ENCODE measurements around the gene PNPLA4. TPM values are rescaled to one million over a fixed set of nuclear protein-coding genes. Genes with fewer than 3 reads are reported as not detected.

Gene PNPLA4
- total and polyA plus RNA-seq, 2 donors (not counting 3 experiments of a cell fraction or from before 2014, with no cell fraction given): 8.8 to 13.1 TPM

DNA sequence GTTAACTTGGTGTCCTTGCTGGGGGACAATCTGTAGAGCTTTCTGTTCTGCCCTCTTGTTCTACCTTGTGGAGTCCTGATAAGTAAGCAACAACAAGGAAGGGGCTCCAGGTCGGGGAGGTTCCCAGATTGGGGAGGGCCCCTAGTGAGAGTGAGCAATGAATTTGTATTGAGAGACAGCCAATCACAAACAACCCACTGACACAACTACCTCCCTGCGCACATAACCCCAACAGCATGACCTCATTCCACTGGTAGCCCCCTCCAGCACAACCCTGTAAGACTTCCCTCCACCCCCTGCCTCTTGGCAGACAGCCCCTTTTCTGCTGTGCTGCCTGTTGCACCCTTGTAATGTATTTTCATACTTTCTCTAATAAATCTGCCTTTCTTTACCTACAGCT, 19.7 kb upstream of the PNPLA4 start:
- no peak overlapping the region for H3K27ac ChIP-seq (ENCODE audit: insufficient read depth, low read depth, low read length)
- intact Hi-C loops (cut with micrococcal nuclease) (no loop called here), dilution Hi-C loops (cut with MboI; ENCODE audit: extremely low pct_ligation_motif_present, low sequenced_read_pairs) (no loop called here)
- CTCF ChIA-PET: no interaction called here
- H3K27me3 ChIP-seq (ENCODE audit: control insufficient read depth in 2 of 2, insufficient read depth in 2 of 2, low read length in 2 of 2): no peaks in the 10 kb centered on the region
- no peaks in the 10 kb centered on the region for H4K20me1 ChIP-seq (replicated peaks; ENCODE audit: control insufficient read depth, extremely low read depth, insufficient read depth, low read length)
- no peaks in the 10 kb centered on the region for H3K36me3 ChIP-seq (ENCODE audit: control insufficient read depth in 2 of 2, extremely low read depth in 1 of 2, insufficient read depth in 2 of 2, low read length in 2 of 2)
- H3K9ac ChIP-seq (replicated peaks; ENCODE audit: extremely low read depth, insufficient read depth, low read length): no peak overlapping the region
- no peaks in the 10 kb centered on the region for H3K79me2 ChIP-seq (ENCODE audit: control insufficient read depth, insufficient read depth, low read length)
- BruUV-seq (replicated peaks): no TSS peak
- FAIRE-seq: no peak
- no peaks in the 10 kb centered on the region for H3K4me1 ChIP-seq (ENCODE audit: control insufficient read depth, extremely low read depth, insufficient read depth, low read length)
- POLR2A ChIA-PET: no interaction called here
- H2AFZ ChIP-seq (ENCODE audit: low read depth, low read length): no peak overlapping the region
- no peaks in the 10 kb centered on the region for H3K9me1 ChIP-seq (replicated peaks; ENCODE audit: control insufficient read depth, extremely low read depth, insufficient read depth, low read length)
- no peak for DNase-seq (ENCODE audit: low read depth, low spot score)
- no peaks in the 10 kb centered on the region for H3K9me3 ChIP-seq (replicated peaks; ENCODE audit: control insufficient read depth, insufficient read depth, low read length)
- TF ChIP-seq POLR2AphosphoS5 (IDR thresholded peaks at IDR 0.05; ENCODE audit: insufficient read depth, low read depth, low read length) (no peak), FOS (IDR thresholded peaks at IDR 0.05; ENCODE audit: borderline replicate concordance, insufficient read depth, low read length) (no peak), EZH2 (IDR thresholded peaks at IDR 0.05; ENCODE audit: borderline replicate concordance, low read depth, low read length, severe bottlenecking) (no peak), GATA2 (IDR thresholded peaks at IDR 0.05; ENCODE audit: insufficient read depth, insufficient read length, low read depth, low read length) (no peak), MYC (IDR thresholded peaks at IDR 0.05; ENCODE audit: low read depth, low read length) (no peak), JUN (IDR thresholded peaks at IDR 0.05; ENCODE audit: borderline replicate concordance, insufficient read depth, insufficient read length, low read depth) (no peak), POLR2A (IDR thresholded peaks at IDR 0.05; ENCODE audit: low read depth, low read length) (no peak)
- TF ChIP-seq, protein P1, sequence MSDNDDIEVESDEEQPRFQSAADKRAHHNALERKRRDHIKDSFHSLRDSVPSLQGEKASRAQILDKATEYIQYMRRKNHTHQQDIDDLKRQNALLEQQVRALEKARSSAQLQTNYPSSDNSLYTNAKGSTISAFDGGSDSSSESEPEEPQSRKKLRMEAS (IDR thresholded peaks at IDR 0.05; ENCODE audit: insufficient read depth, insufficient read length): no peak
- TF ChIP-seq, protein P2, sequence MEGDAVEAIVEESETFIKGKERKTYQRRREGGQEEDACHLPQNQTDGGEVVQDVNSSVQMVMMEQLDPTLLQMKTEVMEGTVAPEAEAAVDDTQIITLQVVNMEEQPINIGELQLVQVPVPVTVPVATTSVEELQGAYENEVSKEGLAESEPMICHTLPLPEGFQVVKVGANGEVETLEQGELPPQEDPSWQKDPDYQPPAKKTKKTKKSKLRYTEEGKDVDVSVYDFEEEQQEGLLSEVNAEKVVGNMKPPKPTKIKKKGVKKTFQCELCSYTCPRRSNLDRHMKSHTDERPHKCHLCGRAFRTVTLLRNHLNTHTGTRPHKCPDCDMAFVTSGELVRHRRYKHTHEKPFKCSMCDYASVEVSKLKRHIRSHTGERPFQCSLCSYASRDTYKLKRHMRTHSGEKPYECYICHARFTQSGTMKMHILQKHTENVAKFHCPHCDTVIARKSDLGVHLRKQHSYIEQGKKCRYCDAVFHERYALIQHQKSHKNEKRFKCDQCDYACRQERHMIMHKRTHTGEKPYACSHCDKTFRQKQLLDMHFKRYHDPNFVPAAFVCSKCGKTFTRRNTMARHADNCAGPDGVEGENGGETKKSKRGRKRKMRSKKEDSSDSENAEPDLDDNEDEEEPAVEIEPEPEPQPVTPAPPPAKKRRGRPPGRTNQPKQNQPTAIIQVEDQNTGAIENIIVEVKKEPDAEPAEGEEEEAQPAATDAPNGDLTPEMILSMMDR (IDR thresholded peaks at IDR 0.05; ENCODE audit: extremely low read depth in 1 of 2, insufficient read depth in 1 of 2, low read depth in 1 of 2, low read length in 2 of 2): no peak
- no peak overlapping the region for H3K4me3 ChIP-seq (replicated peaks in 1 of 3; ENCODE audit: insufficient read depth in 1 of 3, low read depth in 1 of 3, low read length in 3 of 3)
- H3K4me2 ChIP-seq (ENCODE audit: insufficient read depth, low read length): no peak overlapping the region

Data from endothelial cell of umbilical vein (primary cell).